Bone marrow (tissue), 2 donors: Measurements from ENCODE around the gene TAC4.

Experiments used
- DNase-seq, 2 donors: peaks; one replicate each; lab custom pipeline; 2025; lab: John Stamatoyannopoulos, UW

TAC4 gene

GRCh38 chr17:49848019-49848473, at the start of gene TAC4:
Gene TAC4, minus strand, starts transcription at chr17:49848069. Its CDS starts 52 bp downstream, at chr17:49848017.
- no peak for DNase-seq

DNA sequence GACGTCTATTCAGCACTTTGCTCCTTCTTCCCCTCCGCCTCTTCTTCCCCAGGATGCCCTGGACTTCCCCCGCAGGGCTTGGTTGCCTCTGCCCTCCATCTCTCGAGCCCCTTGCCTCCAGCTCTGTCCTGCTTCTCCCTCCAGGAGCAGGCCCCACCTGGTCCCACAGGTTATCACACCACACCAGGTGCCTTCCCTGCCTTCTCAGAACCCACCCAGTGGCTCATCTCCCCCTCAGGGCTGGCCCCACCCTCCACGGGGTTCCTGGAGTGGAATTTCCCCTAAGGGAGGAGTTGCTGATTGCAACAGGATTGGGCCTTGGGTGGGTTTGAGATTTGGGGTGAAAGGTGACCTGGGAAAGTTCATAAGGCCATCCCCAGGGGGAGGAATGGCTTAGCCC, 49.0 kb upstream of the TAC4 start:
- no peak for DNase-seq

- DNase-seq: no peak
Measured at GRCh38 chr17:49896222-49896621, 48.4 kb upstream of the TAC4 start.

GRCh38 chr17:49895812-49896211, 47.9 kb upstream of the TAC4 start:
- DNase-seq: no peak

DNA sequence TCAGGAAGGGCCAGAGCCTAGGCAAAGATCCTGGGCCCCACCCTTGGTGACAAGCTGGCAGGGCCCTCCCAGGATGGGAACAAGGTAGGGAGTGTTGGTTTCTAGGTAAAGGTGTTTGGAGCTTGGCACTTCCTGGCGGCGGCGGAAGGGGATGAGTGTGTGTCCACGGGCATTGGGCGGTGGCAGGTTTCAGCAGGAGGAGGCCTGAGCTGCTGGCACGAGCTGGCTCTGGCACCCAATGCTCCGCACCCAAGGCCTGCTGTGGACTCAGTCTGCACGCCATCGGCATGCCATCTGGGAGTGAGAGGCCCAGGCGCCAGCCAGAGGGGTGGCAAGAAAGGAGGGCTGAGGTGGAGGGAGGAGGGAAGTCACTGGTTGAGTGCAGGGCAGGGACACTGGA, 46.9 kb upstream of the TAC4 start:
- DNase-seq: no peak

DNA sequence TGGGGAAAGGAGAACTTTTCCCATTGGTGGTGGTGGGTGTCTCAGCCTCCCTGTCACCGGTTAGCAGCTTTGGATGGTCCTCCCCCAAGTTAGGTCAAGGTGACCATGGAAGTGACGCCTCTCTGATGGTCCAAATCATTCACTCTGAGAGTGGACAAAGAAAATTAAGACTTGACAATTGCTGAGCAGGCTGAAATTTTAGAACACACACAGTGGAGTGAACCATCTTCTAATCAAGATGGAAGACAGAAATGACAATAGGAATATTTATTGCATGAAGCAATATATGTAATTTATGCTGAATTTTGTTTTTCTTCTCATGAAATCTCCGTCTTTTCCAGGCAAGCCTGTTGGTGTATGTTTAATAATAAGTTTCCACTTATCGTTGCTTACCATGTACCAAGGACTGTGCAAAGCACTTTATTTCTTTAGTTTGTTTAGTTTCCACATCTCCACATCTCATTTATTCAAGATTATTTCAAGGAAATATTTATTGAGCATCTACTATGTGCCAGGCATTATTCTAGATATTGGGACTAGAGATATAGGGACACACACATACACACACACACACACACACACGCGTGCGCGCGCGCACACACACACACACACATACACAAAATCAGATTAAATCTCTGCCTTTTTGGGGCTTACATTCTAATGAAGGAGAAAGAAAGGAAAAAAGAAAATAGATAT, 44.0 kb upstream of the TAC4 start:
- DNase-seq: no peak

- DNase-seq: no peak
Measured at GRCh38 chr17:49891271-49891670, 43.4 kb upstream of the TAC4 start.

DNA sequence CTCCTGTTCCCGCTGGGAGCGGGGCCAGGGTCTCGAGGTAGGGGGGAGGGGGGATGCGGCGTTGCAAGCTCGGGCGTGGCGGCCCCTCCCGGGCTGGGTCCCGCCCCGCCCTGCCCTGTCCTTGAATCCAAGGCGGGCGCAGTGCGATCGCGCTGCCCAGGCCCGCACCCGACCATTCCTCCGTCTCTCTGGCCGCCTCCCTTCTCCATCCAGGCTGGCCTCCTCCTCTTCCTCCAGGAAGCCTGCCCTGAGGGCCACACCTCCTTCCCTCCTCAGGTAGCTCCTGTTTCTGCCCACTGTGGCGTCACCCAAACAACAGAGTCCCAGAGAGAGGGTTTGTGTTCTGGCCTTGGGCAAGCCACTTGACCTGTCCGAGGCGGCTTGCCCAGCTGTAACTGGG, 43.0 kb upstream of the TAC4 start:
- DNase-seq: no peak

DNA sequence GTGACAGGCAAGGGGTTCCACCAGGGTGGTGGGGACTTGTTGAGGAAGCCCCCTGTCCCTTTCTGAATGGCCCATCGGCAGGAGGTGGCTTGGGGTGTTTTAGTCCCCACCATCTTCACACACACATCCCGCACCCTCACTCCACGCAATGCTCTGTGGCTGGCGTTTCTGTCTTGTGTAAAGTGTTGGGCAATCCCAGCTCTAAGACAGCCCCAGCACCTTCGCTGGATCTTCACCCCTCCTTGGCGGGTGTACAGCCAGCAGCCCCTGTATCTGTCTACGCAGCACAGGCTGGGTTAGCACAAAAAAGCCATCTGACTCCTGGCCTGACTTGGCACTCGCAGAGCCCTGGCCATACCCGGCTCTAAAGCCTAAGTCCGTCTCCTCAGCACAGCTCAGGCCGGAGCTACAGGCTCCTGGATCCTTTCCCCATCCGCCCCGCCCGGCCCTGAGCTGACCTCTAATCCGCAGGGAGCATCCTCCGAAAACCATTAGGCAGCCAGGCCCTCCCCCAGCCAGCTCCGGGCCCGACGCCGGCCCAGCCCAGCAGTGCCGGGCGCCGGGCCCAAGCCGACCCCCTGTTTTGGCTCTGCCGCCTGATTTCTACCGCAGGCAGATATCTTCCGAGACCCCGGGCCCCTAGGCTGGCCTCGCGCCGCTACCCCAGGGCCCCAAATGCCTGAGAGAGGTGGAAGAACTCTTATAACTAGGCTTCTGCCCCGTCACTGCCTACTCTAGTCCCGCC, 42.4 kb upstream of the TAC4 start:
- no peak for DNase-seq

DNA sequence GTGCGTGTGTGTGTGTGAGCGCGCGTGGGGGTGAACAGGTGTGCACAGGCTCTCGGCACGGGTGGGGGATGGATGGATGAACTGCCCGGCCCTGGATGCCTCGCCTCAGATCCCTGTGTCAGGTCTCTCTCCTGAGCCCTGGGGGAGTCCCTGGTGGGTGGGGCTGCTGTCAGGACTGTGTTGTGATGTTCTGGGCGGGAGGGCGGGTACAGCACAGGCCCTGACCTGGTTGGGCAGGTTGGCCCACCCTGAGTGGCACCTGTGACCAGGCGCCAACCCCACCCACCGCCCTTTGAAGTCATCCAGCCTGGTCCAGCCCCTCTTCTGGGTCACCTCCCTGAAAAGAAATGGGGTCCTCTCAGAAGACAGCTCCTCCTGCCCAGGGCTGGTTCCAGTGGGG, 41.6 kb upstream of the TAC4 start:
- no peak for DNase-seq

DNA sequence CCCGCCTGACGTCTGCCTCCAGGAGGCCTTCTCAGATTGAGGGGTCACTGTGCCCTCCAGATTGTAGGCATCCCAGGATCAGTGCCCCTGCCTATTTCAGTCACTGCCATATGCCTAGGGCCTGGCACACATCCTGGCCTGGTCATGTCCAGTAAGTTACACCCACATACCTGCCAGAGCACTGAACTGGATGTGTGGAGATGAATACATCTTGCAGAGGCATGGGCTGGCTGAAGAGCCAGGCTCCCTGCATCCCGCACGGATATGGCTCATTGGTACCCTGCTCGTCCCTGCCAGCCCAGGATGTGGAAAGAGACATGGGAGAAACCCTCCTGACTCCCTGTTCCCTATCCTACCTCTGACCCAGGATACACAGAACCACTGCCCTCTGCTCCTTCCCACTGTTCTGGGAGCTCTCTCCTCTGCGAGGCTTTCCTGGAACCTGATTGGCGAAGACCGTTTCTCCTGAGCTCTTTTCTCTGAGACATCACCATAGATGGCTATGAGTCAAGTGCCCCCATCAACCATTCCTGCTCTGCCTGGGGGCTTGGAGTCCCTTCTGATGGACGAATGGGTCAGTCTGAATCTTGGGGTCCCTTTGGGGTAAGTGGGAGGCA, 40.0 kb upstream of the TAC4 start:
- no peak for DNase-seq

DNA sequence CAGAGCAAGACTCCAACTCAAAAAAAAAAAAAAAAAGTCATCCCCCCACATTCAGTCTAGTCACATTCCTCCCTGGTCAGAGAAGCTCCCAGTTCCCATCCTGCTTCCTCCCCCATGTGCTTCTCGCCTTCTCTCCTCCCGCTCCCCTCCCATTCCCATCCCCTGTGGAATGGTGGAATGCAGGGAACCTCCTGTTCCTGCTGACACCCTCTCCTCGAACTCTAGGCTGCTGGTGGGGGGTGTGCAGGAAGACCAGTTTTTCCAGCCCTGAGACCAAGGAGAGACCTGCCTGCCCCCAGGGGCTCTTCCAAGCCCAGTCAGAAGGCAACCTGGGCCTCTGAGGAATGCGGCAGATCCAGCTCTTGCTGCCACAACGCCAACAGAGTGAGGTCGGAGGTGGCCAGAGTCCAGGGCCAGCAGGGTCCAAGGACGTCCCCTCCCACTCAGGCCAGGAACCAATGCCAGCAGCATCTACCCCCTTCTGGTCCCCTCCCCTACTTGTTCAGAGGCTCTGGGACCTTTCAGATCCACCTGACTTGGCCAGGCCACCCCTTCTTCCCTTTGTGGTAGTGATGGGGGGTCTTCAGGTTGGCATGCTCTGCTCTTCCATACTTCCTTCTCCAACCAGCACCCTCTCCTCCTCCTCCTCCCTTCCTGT, 39.3 kb upstream of the TAC4 start:
- no peak for DNase-seq

- no peak for DNase-seq
Measured at GRCh38 chr17:49886036-49886435, 38.2 kb upstream of the TAC4 start.

- no peak for DNase-seq
Measured at GRCh38 chr17:49882434-49882833, 34.6 kb upstream of the TAC4 start.

DNA sequence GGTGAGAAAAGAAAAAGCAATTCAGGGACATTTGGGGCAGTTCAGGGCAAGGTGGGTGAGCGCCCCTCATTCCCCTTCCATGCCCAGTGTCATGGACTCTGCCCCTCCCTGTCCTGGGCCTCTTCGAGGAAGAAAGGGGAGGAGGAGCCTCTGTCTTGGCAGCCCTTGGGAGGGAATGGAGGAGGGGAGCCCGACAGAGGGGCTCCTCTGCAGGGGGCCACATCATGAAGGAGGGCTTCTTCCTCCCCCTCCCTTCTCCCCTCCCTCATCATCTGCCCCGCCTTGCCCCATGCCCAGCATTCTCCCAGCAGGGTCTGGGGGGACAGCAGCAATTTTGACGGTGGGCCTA, 33.2 kb upstream of the TAC4 start:
- no peak for DNase-seq

DNA sequence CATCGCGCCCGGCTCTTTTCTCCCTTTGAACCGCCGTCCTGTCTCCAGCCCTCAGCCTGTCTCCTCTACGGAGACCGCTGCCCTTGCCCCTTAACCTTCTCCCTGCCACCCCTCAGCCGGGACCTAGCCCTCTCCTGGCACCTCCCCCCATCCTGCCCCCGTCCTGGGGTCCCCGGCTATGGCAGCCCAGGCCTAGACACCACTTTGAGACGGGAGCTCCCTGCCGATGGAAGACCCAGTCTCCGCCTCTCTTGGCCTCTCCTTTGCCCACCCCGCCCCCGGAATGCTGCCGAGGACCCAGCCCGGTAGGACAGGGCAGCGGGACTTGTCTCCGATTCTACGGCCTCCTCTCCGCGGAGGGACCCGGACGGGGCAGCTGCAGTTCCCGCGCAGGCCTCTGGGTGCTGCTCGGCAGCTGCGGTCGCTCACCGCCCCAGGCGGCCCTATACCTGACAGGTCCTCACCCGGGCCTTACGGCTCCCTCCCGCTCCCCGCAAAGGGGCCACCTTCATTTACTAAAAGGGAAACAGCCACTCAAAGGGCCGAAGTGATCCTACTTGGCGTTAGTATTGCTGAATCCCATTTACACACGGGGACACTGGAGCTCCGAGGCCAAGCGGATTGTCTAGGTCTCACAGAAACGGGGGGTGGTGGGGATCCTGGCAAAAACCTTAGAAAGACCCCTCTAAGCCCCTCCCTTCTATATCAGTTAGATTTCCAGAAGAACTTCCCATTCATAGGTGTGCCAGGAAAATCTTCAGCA, 32.6 kb upstream of the TAC4 start:
- peak; percentile 4 to 9 for DNase-seq

GRCh38 chr17:49878931-49879904, 31.3 kb upstream of the TAC4 start:
- no peak for DNase-seq

- DNase-seq: no peak
Measured at GRCh38 chr17:49875685-49876084, 27.8 kb upstream of the TAC4 start.

DNA sequence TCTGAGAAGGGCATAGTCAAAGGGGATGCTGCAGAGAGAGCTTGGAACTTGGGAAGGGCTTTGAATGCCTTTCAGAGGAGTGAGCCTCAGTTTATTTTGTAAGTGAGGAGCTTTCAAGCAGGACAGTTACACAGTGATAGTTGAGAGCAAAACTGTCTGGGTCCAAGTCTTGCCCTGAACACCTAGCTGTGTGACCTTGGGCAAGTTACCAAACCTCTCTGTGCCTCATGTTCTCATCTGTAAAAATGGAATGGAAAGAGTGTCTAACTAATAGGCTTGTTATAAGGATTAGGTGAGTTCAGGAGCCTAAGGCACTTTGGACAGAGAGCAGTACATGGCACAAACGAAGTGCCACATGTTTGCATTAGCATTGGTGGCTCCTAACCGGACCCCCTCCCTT, 27.0 kb upstream of the TAC4 start:
- no peak for DNase-seq

- no peak for DNase-seq
Measured at GRCh38 chr17:49873926-49874325, 26.1 kb upstream of the TAC4 start.

GRCh38 chr17:49873466-49873865, 25.6 kb upstream of the TAC4 start:
- no peak for DNase-seq
